HEK293 (cell line): Measurements from ENCODE around the gene RPS6KB1.
"Not testable (repeated sequence)": the region's sequence is repeated elsewhere in the genome, so short reads cannot be mapped to it uniquely, and the experiment has no call there.

ENCODE experiments used
- CTCF ChIA-PET: fragments of 350-600 bp; formaldehyde crosslinking; extraction: SDS; loops from one replicate; lab custom pipeline; 2021; ENCODE audit warnings: antibody characterized with exemption; lab: Yijun Ruan, JAX
- POLR2A ChIA-PET: fragments of 300-600 bp; formaldehyde crosslinking; extraction: SDS; loops from one replicate; lab custom pipeline; 2020; ENCODE audit warnings: antibody characterized with exemption, inconsistent platforms; lab: Yijun Ruan, JAX
- H3K27ac ChIP-seq: fragments of 200-500 bp; sonication (Bioruptor generic); 2 replicates; pipeline ENCODE4 v1.5.1; 2014; ENCODE audit warnings: low read depth, low read length, control low read depth, inconsistent platforms; ENCODE audit errors: extremely low read depth
- H3K36me3 ChIP-seq, 2 experiments: fragments of 200-500 bp in 1 of 2; sonication (Bioruptor generic) in 1 of 2; 1 replicate in 1 of 2; 2 replicates in 1 of 2; pipeline ENCODE4 v1.5.1; 2014 to 2017; ENCODE audit warnings: inconsistent platforms in 2 of 2, low read length in 2 of 2; ENCODE audit not compliant: control insufficient read depth in 2 of 2, insufficient read depth in 1 of 2
- H3K4me1 ChIP-seq: fragments of 200-500 bp; sonication (Bioruptor generic); 2 replicates; pipeline ENCODE4 v1.5.1; 2014; ENCODE audit warnings: mild to moderate bottlenecking, low read length, inconsistent platforms; ENCODE audit not compliant: control insufficient read depth, insufficient read depth
- H3K4me3 ChIP-seq: 2 replicates; pipeline ENCODE4 v1.5.1; 2011; ENCODE audit warnings: low read depth, mild to moderate bottlenecking, control low read depth, low read length, moderate library complexity
- H3K9me3 ChIP-seq: fragments of 200-500 bp; sonication (Bioruptor generic); 2 replicates; pipeline ENCODE4 v1.5.1; 2014; ENCODE audit warnings: low read depth, low read length, inconsistent platforms; ENCODE audit not compliant: control insufficient read depth, insufficient read depth
- EGR2 ChIP-seq: fragments of 450-650 bp; formaldehyde crosslinking; IDR thresholded peaks from 2 replicates; pipeline ENCODE4 v1.5.1; 2016; ENCODE audit warnings: low read depth, missing biosample characterization, missing genetic modification characterization
- GLIS1 ChIP-seq: fragments of 450-650 bp; formaldehyde crosslinking; IDR thresholded peaks from 2 replicates; pipeline ENCODE4 v1.5.1; 2016; ENCODE audit warnings: missing biosample characterization, missing genetic modification characterization
- PRDM1 ChIP-seq: fragments of 450-650 bp; formaldehyde crosslinking; IDR thresholded peaks from 2 replicates; pipeline ENCODE4; 2016; ENCODE audit warnings: missing biosample characterization, missing genetic modification characterization
- SCRT2 ChIP-seq: fragments of 450-650 bp; formaldehyde crosslinking; IDR thresholded peaks from 2 replicates; pipeline ENCODE4 v1.5.1; 2016; ENCODE audit warnings: missing biosample characterization, missing genetic modification characterization
- TRIM28 ChIP-seq: IDR thresholded peaks from 2 replicates; pipeline ENCODE4 v1.6.1; 2011; ENCODE audit warnings: low read length, control low read depth, borderline replicate concordance
- ZNF112 ChIP-seq: fragments of 450-650 bp; formaldehyde crosslinking; IDR thresholded peaks from 2 replicates; pipeline ENCODE4 v1.5.0; 2017; ENCODE audit warnings: missing biosample characterization, missing genetic modification characterization
- ZNF138 ChIP-seq: fragments of 450-650 bp; formaldehyde crosslinking; IDR thresholded peaks from 2 replicates; pipeline ENCODE4 v1.5.1; 2016; ENCODE audit warnings: missing biosample characterization, missing genetic modification characterization, borderline replicate concordance
- ZNF223 ChIP-seq: fragments of 450-650 bp; formaldehyde crosslinking; IDR thresholded peaks from 2 replicates; pipeline ENCODE4 v1.5.1; 2016; ENCODE audit warnings: missing biosample characterization, missing genetic modification characterization
- ZNF311 ChIP-seq: fragments of 450-650 bp; formaldehyde crosslinking; IDR thresholded peaks from 2 replicates; pipeline ENCODE4 v1.5.1; 2017; ENCODE audit warnings: missing biosample characterization, missing genetic modification characterization, borderline replicate concordance
- ZNF37A ChIP-seq: fragments of 450-650 bp; IDR thresholded peaks from 2 replicates; pipeline ENCODE4 v1.5.1; 2018; ENCODE audit warnings: missing biosample characterization, missing genetic modification characterization
- ZNF426 ChIP-seq: fragments of 450-650 bp; formaldehyde crosslinking; IDR thresholded peaks from 2 replicates; pipeline ENCODE4 v1.5.1; 2017; ENCODE audit warnings: missing biosample characterization, missing genetic modification characterization, mild to moderate bottlenecking, inconsistent platforms, moderate library complexity
- ZNF433 ChIP-seq: fragments of 450-650 bp; formaldehyde crosslinking; IDR thresholded peaks from 2 replicates; pipeline ENCODE4 v1.5.1; 2016; ENCODE audit warnings: missing biosample characterization, missing genetic modification characterization, low read depth
- ZNF561 ChIP-seq: fragments of 450-650 bp; IDR thresholded peaks from 2 replicates; pipeline ENCODE4 v1.5.1; 2018; ENCODE audit warnings: missing biosample characterization, missing genetic modification characterization, borderline replicate concordance
- ZNF596 ChIP-seq: fragments of 450-650 bp; IDR thresholded peaks from 2 replicates; pipeline ENCODE4 v1.5.0; 2018; ENCODE audit warnings: missing biosample characterization, mild to moderate bottlenecking, missing genetic modification characterization, moderate library complexity
- ZNF629 ChIP-seq: fragments of 450-650 bp; formaldehyde crosslinking; IDR thresholded peaks from 2 replicates; pipeline ENCODE4 v1.5.1; 2017; ENCODE audit warnings: missing biosample characterization, missing genetic modification characterization
- ZNF677 ChIP-seq: fragments of 450-650 bp; IDR thresholded peaks from 2 replicates; pipeline ENCODE4 v1.5.0; 2018; ENCODE audit warnings: missing biosample characterization, mild to moderate bottlenecking, missing genetic modification characterization, moderate library complexity
- TF ChIP-seq, protein P1 (sequence below): fragments of 450-650 bp; formaldehyde crosslinking; IDR thresholded peaks from 2 replicates; pipeline ENCODE4 v1.5.1; 2016; ENCODE audit warnings: missing biosample characterization, missing genetic modification characterization
- TF ChIP-seq, protein P2 (sequence below): fragments of 450-650 bp; formaldehyde crosslinking; IDR thresholded peaks from 2 replicates; pipeline ENCODE4 v1.5.1; 2016; ENCODE audit warnings: missing biosample characterization, missing genetic modification characterization

The RPS6KB1 gene

DNA sequence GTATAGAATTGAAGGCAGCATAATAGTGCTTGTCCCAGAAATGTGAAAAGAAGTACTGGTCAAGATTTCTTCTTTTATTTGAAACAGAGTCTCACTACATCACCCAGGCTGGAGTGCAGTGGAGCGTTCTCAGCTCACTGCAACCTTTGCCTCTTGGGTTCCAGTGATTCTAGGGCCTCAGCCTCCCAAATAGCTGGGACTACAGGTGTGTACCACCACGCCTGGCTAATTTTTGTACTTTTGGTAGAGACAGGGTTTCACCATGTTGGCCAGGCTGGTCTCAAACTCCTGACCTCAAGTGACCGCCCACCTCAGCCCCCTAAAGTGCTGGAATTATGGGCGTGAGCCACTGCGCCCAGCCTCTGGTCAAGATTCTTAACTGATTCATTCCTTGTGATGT is 27.7 kb downstream of the RPS6KB1 start:
- H3K4me3 ChIP-seq, H3K4me1 ChIP-seq, H3K27ac ChIP-seq, H3K9me3 ChIP-seq: not testable (repeated sequence)
- ChIA-PET CTCF (interaction anchor here (4.2 kb wide), 1 partner anchor 167 kb away, joined by 12 read pairs; no protein-coding TSS in a partner anchor), POLR2A (interaction anchor here (0.6 kb wide), 1 partner anchor 12 kb away, joined by 6 read pairs; no protein-coding TSS in a partner anchor)
- peaks cover 75% of the 10 kb centered on the region in 2 experiments for H3K36me3 ChIP-seq

DNA sequence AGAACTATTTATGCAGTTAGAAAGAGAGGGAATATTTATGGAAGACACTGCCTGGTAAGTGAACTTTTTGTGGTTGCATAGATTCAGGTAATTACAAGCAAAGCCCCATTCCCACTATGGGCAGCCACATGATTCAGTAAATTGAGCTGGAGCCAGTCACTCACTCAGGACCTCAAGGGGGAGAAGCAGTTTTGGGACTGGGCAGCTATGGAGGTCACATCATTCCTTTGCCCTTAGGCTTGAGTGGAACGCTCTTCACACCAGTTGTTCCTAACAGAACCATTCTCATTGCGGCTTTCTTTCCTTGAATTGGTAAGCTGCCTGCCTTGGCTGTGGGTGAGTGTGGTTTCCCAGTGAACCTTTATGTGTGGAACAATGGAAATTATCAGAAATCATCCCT is 37.2 kb downstream of the RPS6KB1 start:
- H3K4me3 ChIP-seq, POLR2A ChIA-PET, H3K9me3 ChIP-seq, CTCF ChIA-PET, H3K4me1 ChIP-seq, H3K27ac ChIP-seq: not testable (repeated sequence)
- peaks cover 60 to 89% of the 10 kb centered on the region in 2 experiments for H3K36me3 ChIP-seq

DNA sequence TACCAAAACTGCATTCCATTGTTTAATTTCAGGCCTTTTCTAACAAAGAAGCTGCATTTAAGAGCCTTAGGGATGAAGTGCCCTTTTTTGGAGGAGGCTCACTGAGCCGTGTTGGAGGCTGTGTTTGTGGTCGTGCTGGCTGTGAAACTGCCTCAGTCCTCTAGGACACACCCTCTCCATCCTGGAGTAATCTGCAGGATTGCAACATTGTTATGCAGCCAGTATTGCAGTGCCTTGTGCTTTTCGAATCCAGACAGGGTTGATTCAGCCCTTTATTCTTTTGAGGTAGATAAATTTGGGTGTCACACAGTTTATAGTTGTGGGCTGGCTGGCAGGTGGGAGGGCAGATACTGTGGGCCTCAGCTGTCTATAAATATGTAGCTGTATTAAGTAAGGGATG is 37.8 kb downstream of the RPS6KB1 start:
- H3K27ac ChIP-seq, H3K4me3 ChIP-seq, POLR2A ChIA-PET, H3K4me1 ChIP-seq, H3K9me3 ChIP-seq: not testable (repeated sequence)
- CTCF ChIA-PET = interaction anchor here (0.6 kb wide), 1 partner anchor 17 kb away, joined by 4 read pairs; no protein-coding TSS in a partner anchor
- H3K36me3 ChIP-seq = peaks cover 60 to 87% of the 10 kb centered on the region in 2 experiments
- peak; percentile 40; the same call in 1 of the 2 replicates for TF ChIP-seq EGR2

DNA sequence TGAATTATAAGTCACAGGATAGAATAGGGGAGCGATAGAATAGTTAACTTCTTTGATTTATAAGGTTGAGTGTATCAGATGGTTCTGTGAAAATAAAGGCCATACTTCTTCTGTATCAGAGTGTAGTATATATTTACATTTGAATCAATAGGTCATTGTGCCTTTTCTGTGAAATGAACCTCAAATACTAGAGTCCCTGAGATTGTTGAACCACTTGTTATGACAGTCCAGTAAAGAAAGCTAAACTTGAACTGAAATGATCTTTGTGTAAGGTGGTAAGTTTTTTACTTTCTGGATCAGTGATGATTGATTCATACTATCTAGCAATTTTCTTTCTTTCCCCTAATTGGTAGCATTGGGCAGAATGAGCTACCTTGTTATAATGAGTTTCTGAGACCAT is 40.4 kb downstream of the RPS6KB1 start:
- H3K27ac ChIP-seq, H3K4me1 ChIP-seq, POLR2A ChIA-PET, H3K4me3 ChIP-seq, H3K9me3 ChIP-seq: not testable (repeated sequence)
- peaks cover 56 to 89% of the 10 kb centered on the region in 2 experiments for H3K36me3 ChIP-seq
- CTCF ChIA-PET = interaction anchor here (0.6 to 1.5 kb wide), 2 partner anchors 19 to 186 kb away, joined by 5 read pairs; no protein-coding TSS in a partner anchor

DNA sequence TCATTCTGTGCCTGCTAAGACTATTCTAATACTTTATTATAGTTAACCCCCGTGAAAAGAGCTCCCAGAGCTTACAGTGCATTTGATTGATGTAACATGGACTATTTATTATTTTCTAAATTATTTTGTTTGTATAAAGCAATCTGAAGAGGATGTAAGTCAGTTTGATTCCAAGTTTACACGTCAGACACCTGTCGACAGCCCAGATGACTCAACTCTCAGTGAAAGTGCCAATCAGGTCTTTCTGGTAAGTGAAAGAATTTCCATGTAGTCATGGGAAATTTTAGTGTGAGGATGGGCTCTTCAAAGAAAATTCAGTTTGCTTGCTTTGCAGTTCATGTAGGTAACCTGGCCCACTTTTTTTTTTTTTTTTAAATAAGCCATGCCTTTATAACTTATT is 47.8 kb downstream of the RPS6KB1 start:
- ChIA-PET POLR2A (interaction anchor here (1.4 kb wide), 1 partner anchor 24 kb away, joined by 6 read pairs; the partner anchor contains the start of gene RNFT1), CTCF (interaction anchor here (0.6 to 1.4 kb wide), 2 partner anchors 27 to 499 kb away, joined by 3 to 5 read pairs; no protein-coding TSS in a partner anchor)
- H3K4me3 ChIP-seq, H3K27ac ChIP-seq, H3K4me1 ChIP-seq, H3K9me3 ChIP-seq: not testable (repeated sequence)
- H3K36me3 ChIP-seq = peaks cover 65 to 88% of the 10 kb centered on the region in 2 experiments
- peak; percentile 73 for TF ChIP-seq SCRT2 (tag by site-specific recombination)

DNA sequence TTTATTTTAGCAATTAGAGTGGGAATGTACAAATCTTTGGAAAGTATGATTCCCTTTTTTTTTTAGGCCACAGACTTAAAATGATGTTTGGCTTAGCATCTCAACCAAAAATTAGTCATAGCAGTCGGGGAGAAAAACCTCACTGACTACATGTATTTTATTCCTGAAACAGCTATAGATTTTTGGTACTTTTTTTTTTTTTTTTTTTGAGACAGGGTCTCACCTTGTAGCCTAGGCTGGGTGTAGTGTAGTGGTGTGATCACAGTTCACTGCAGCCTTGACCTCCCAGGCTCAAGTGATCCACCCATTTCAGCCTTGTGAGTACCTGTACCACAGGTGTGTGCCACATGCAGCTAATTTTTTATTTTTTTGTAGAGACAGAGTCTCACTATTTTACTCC is 48.2 kb downstream of the RPS6KB1 start:
- Histone ChIP-seq H3K4me1 (no peaks in the 10 kb centered on the region), H3K36me3 (peaks cover 64 to 88% of the 10 kb centered on the region in 2 experiments), H3K4me3 (no peak overlapping the region), H3K27ac (no peak overlapping the region), H3K9me3 (no peaks in the 10 kb centered on the region)
- CTCF ChIA-PET = interaction anchor here (0.6 to 1.4 kb wide), 2 partner anchors 27 to 499 kb away, joined by 3 to 5 read pairs; no protein-coding TSS in a partner anchor
- POLR2A ChIA-PET = interaction anchor here (1.4 kb wide), 1 partner anchor 24 kb away, joined by 6 read pairs; the partner anchor contains the start of gene RNFT1
- TF ChIP-seq ZNF112 (no peak), ZNF596 (tag by site-specific recombination) (no peak), ZNF433 (tag by site-specific recombination) (no peak), ZNF629 (tag by site-specific recombination) (no peak), ZNF426 (tag by site-specific recombination) (no peak), PRDM1 (tag by site-specific recombination) (no peak), ZNF37A (tag by site-specific recombination) (no peak), GLIS1 (no peak), ZNF138 (tag by site-specific recombination) (no peak), ZNF223 (tag by site-specific recombination) (no peak), ZNF311 (no peak), ZNF677 (tag by site-specific recombination) (no peak), TRIM28 (no peak), ZNF561 (no peak)
- TF ChIP-seq, protein P1, sequence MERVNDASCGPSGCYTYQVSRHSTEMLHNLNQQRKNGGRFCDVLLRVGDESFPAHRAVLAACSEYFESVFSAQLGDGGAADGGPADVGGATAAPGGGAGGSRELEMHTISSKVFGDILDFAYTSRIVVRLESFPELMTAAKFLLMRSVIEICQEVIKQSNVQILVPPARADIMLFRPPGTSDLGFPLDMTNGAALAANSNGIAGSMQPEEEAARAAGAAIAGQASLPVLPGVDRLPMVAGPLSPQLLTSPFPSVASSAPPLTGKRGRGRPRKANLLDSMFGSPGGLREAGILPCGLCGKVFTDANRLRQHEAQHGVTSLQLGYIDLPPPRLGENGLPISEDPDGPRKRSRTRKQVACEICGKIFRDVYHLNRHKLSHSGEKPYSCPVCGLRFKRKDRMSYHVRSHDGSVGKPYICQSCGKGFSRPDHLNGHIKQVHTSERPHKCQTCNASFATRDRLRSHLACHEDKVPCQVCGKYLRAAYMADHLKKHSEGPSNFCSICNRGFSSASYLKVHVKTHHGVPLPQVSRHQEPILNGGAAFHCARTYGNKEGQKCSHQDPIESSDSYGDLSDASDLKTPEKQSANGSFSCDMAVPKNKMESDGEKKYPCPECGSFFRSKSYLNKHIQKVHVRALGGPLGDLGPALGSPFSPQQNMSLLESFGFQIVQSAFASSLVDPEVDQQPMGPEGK (tag by site-specific recombination) = no peak
- TF ChIP-seq, protein P2, sequence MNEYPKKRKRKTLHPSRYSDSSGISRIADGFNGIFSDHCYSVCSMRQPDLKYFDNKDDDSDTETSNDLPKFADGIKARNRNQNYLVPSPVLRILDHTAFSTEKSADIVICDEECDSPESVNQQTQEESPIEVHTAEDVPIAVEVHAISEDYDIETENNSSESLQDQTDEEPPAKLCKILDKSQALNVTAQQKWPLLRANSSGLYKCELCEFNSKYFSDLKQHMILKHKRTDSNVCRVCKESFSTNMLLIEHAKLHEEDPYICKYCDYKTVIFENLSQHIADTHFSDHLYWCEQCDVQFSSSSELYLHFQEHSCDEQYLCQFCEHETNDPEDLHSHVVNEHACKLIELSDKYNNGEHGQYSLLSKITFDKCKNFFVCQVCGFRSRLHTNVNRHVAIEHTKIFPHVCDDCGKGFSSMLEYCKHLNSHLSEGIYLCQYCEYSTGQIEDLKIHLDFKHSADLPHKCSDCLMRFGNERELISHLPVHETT = no peak
